ENCODE results near the gene SLC2A8. TPM values are rescaled to one million over a fixed set of nuclear protein-coding genes. Genes with fewer than 3 reads are reported as not detected.

The SLC2A8 gene
- total RNA-seq, 1 experiment from 2014 or later = 23.8 TPM

GRCh38 chr9:127402401-127403090 is 5.6 kb downstream of the SLC2A8 start:
- no peak for DNase-seq (ENCODE audit: low read depth)

- DNase-seq (ENCODE audit: low read depth) = no peak
These were observed 6.7 kb downstream of the SLC2A8 start for GRCh38 chr9:127403507-127404192.

- DNase-seq (ENCODE audit: low read depth) = no peak
These were observed 7.7 kb downstream of the SLC2A8 start for GRCh38 chr9:127404631-127405030.

GRCh38 chr9:127405344-127406125 is 8.6 kb downstream of the SLC2A8 start:
- DNase-seq (ENCODE audit: low read depth) = no peak

GRCh38 chr9:127406799-127407491 is 10.0 kb downstream of the SLC2A8 start:
- DNase-seq (ENCODE audit: low read depth) = no peak

GRCh38 chr9:127407492-127407843 is 10.5 kb downstream of the SLC2A8 start:
- DNase-seq (ENCODE audit: low read depth) = no peak

- DNase-seq (ENCODE audit: low read depth) = no peak
These were observed 14.2 kb downstream of the SLC2A8 start for GRCh38 chr9:127411122-127411521.

GRCh38 chr9:127415141-127415540 is 18.2 kb downstream of the SLC2A8 start:
- DNase-seq (ENCODE audit: low read depth) = no peak

GRCh38 chr9:127415657-127416056 is 18.7 kb downstream of the SLC2A8 start:
- DNase-seq (ENCODE audit: low read depth) = no peak

GRCh38 chr9:127417131-127418036 is 20.4 kb downstream of the SLC2A8 start:
- DNase-seq (ENCODE audit: low read depth) = peak; percentile 97

GRCh38 chr9:127418037-127418471 is 21.1 kb downstream of the SLC2A8 start:
- DNase-seq (ENCODE audit: low read depth) = peak; percentile 10

GRCh38 chr9:127419348-127419747 is 22.4 kb downstream of the SLC2A8 start:
- no peak for DNase-seq (ENCODE audit: low read depth)

- no peak for DNase-seq (ENCODE audit: low read depth)
These were observed 24.1 kb downstream of the SLC2A8 start for GRCh38 chr9:127421057-127421456.

GRCh38 chr9:127422133-127422782 is 25.3 kb downstream of the SLC2A8 start:
- DNase-seq (ENCODE audit: low read depth) = no peak

- no peak for DNase-seq (ENCODE audit: low read depth)
These were observed 25.8 kb downstream of the SLC2A8 start for GRCh38 chr9:127422787-127423186.

- DNase-seq (ENCODE audit: low read depth) = no peak
These were observed 26.5 kb downstream of the SLC2A8 start for GRCh38 chr9:127423476-127423933.

- peak; percentile 86 for DNase-seq (ENCODE audit: low read depth)
These were observed 27.1 kb downstream of the SLC2A8 start, which contains the start of gene ZNF79 for GRCh38 chr9:127423934-127424675. ZNF79 (plus strand) TSS chr9:127424382; CDS start chr9:127424788, 406 bp downstream.

GRCh38 chr9:127424676-127424999 is 27.7 kb downstream of the SLC2A8 start:
- no peak for DNase-seq (ENCODE audit: low read depth)

- no peak for DNase-seq (ENCODE audit: low read depth)
These were observed 29.8 kb downstream of the SLC2A8 start for GRCh38 chr9:127426756-127427155.

GRCh38 chr9:127428348-127428747 is 31.4 kb downstream of the SLC2A8 start:
- DNase-seq (ENCODE audit: low read depth) = no peak

Measured in RPMI7951 (cell line).